ENCODE data around the gene TRIM74.
"Not testable (repeated sequence)": the region's sequence is repeated elsewhere in the genome, so short reads cannot be mapped to it uniquely, and the experiment has no call there.

DNA sequence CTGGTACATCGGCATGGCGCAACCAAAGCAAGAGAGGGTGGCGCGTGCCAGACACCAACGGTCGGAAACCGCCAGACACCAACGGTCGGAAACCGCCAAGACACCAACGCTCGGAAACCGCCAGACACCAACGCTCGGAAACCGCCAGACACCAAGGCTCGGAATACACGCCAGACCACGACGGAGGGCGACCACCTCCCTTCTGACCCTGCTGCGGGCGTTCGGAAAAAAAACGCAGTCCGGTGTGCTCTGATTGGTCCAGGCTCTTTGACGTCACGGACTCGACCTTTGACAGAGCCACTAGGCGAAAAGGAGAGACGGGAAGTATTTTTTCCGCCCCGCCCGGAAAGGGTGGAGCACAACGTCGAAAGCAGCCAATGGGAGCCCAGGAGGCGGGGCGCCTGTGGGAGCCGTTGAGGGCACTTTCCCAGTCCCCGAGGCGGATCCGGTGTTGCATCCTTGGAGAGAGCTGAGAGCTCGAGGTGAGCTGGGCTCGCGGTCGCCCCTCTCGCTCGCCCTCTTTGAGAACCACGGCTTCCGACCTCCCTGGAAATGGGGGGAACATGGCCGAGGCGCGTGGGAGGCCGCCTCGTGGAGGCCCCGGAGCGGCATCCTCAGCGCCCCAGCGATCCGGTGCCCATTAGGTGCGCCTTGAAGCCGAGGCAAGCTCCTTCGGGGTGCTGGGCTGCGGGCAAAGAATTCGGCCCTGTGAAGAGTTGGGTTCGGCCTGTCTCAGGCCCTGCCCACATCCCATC, 36.6 kb upstream of the TRIM74 start:
- not testable (repeated sequence) for TF ChIP-seq EZH2 (IDR thresholded peaks at IDR 0.05; ENCODE audit: borderline replicate concordance, low read depth, low read length, severe bottlenecking); CTCF (IDR thresholded peaks at IDR 0.05; ENCODE audit: extremely low read depth in 1 of 2, insufficient read depth in 1 of 2, low read depth in 1 of 2, low read length in 2 of 2)
- TF ChIP-seq POLR2A (IDR thresholded peaks at IDR 0.05; ENCODE audit: low read depth, low read length), result peak; percentile 84
